Head of caudate nucleus (tissue), 42 donors: Measurements from ENCODE around the gene SORCS3.

Experiments
- DNase-seq, 42 donors: peaks; one replicate each; pipeline versions ENCODE4 v3.0.0 to v3.0.0-alpha.2; 2020 to 2021; ENCODE audit warnings: mixed read lengths in 7 of 42
- intact Hi-C: fragments of 100-400 bp; cut with DNase I; formaldehyde crosslinking; loops from one replicate; pipeline ENCODE4 v1.15.0; 2022

Gene SORCS3

DNA sequence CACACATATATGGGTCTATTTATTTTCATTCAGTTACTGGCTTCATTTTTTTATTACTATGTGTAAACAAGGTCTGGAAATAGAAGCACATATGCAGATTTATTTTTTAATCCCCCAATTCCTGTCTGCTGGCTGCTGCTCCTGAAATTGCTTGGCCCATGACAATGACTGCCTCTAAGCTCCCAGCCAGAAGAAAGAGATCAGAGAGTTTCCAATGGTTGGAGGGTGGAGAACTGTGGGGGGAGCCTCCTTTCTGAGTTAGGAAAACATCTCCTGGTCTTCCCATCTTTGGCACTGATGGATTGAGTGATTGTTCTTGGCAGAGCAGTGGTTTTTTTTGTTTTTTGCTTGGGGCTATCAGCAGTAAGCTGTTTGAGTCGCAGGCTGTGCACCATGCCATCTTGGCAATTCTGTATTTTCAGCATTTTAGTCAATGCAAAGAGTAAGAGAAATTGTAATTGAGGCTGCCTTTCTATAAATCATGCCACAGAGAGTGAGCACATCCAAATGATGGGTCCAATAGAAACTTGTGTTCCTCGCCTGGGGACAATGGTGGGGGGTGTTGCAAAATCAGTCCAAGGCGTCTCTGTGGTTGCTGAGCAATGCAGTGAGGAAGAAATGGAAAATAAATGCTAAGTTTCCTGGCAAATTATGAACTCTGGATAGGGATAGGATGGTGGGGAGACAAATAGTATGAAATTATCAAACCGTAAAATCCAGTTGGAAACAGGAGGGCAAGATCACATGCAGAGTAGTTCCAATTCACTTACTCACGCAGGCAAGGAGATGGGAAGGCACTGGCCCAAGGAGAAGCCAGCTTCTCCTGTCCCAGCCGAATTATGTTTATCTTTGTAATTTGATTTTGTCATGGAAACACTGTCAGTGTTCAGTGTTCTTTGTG, 382.4 kb downstream of the SORCS3 start:
- intact Hi-C loops: no loop called here
- DNase-seq: no peak

DNA sequence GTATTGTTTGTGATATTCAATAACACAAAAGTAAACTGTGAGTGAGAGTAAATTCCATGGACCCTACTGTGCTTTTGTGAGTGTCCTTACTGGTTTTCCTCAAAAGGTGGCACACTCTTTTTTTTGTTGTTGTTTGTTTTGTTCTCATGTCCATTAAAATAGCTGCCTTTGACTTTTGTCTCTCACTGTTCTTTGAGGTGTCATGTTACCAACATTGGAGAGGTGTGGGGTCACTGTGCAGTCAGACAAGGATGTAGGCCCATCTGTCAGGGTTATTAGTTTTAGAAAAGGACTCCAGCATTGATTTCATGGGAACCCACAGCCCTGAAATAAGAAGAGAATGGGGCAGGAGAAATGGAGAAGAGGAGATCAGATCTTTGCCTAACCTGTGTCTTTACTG, 383.1 kb downstream of the SORCS3 start:
- DNase-seq: no peak
- intact Hi-C loops: no loop called here

DNA sequence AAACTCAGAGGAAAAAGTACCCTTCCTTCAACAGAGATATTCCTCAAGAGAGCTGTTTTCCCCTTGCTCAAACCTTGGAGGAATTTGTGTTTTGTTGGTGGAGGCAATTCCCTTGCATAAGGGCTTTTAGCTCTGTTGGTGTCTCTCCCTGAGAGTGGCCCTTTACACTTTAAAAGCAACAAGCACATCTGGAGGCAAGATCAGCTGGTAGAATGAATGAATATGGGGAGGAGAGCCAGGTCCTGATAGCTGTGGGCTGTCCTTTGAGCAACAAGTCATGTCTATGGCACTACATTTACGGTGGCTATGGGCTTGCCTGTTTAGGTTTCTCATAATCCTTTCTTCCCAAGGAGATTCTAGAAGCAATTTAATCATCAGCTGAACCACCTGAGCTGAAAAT, 384.0 kb downstream of the SORCS3 start:
- no peak for DNase-seq
- intact Hi-C loops: no loop called here

DNA sequence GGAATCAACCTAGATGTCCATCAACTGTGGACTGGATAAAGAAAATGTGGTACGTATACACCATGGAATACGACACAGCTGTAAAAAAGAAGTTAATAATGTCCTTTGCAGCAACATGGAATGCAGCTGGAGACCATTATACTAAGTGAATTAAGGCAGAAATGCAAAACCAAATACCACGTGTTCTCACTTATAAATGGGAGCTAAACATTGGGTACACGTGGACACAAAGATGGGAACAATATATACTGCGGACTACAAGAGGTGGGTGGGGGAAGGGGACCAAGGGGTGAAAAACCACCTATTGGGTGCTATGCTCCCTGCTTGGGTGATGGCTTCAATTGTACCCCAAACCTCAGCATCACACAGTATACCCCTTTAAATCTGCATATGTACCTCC, 385.5 kb downstream of the SORCS3 start:
- intact Hi-C loops: no loop called here
- DNase-seq: no peak

DNA sequence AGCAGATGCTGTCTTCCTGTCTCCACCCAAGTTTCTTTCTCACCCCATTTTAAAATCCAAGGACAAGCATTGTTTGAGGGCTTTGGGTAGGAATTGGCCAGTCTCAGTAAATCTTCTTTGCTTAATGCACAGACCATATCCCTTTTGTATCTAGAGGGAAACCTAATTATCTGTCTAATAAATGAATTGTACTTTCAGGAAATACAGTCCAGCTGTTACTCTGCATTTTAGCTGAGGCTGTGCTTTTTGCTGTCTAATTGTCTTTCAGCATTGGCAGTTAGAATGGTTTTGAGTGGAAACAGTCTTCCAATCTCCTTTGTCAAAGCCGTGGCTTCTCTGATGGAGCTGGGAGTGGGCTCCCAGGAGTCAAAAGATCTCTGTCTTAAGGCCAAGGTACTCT, 388.2 kb downstream of the SORCS3 start:
- DNase-seq: no peak
- intact Hi-C loops: no loop called here

DNA sequence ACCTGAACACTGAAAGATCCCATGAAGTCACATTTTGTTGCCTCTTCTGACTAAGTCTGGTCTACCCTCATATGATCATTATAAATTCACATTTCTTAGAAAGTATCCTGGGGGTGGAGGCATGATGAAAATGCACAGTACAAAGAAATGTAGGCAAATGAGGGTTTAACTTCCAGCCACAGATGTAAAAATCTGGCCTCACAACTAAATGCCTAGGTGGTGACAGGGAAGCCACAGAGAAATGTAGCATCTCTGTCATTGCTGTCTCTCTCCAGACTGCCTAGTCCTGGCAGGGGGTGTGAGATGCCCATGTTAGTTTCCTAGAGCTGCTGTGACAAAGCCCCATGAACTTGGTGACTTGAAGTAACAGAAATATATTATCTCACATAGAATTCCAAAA, 395.9 kb downstream of the SORCS3 start:
- intact Hi-C loops: no loop called here
- DNase-seq: no peak

DNA sequence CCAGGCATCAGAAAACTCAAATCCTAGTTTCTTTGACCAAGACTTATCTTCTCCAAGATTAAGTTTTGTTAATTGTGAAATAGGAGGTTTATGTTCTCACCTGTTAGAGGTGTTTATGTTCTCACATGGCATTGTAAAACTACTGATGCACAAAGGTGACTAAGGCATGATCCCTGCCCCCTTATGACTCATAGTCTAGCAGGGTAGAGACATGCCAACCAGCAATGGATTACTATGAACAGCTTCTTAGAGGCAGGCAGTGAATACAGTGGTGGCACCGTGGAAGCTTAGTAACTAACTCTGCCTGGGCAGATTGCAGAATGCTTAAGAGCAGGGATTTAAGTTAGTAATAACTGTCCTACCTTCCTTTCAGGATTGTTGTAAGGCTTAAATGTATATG, 400.9 kb downstream of the SORCS3 start:
- peak in 3 of 42 donors; percentile 7 to 47 (median 16) for DNase-seq
- intact Hi-C loops: no loop called here

DNA sequence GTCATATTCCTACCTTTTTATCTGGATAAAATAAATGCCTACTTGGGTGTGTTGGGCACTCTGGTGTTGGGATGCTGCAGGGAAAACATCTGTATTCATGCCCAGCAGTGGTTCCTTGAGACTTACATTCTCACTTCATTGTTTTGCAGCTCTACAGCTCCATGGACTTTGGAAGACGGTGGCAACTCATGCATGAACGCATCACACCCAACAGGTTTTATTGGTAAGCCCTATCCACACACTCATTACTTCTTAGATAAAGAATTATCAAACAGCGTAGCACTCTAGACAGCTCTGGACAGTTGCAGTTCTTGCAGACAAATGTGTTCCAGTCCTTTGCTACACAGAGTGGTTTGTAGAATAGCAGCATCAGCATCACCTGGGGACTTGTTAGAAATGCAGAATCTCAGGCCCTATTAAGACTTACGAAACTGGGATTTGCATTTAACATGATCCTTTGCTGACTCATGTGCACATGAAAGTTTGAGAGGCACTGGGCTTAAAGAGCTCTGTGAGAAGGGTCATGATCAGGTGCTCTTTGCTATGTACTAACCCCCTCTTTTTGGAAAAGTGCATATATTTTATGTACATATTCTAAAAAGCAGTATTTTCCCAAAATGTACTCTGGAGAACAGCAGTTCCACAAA, 401.9 kb downstream of the SORCS3 start:
- no peak for DNase-seq

DNA sequence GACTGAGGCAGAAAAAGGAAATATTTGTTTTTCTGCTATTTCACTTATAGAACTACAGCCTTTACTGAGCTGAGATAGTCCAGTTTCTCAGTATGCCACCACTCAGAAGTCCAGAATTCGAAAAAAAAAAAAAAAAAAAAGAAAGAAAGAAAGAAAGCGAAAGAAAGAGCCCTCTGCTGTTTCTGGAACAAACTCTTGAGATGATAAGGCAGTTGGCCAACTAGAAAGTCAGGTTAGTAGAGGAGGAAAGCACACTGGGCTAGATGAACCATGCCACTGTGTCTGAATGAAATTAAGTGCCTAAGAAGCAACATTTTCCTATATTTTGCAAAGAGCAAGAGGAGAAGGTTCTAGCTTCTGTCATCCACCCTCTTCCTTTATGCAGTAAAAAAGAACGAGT, 403.8 kb downstream of the SORCS3 start:
- intact Hi-C loops: no loop called here
- DNase-seq: no peak

More for the DNA sequence above, 401.9 kb downstream of the SORCS3 start:
- intact Hi-C loops: no loop called here

DNA sequence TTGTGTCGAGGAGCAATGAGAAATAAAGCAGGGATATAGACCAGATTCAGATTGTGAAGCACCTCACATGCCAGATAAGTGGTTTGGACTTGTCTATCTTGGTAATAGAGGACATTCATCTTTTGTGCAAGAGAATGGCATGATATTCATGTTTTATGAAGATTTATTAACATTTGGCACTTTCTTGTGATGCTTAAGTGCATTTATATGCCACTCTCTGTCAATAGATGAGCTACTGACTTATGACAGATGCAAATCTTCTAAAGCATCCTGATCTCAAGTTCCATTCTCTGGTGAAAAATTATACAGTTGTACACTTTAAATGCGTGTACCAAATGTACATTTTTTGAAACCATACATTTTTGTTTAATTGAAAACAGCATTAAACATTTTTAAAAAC, 415.3 kb downstream of the SORCS3 start:
- DNase-seq: no peak
- intact Hi-C loops: no loop called here

DNA sequence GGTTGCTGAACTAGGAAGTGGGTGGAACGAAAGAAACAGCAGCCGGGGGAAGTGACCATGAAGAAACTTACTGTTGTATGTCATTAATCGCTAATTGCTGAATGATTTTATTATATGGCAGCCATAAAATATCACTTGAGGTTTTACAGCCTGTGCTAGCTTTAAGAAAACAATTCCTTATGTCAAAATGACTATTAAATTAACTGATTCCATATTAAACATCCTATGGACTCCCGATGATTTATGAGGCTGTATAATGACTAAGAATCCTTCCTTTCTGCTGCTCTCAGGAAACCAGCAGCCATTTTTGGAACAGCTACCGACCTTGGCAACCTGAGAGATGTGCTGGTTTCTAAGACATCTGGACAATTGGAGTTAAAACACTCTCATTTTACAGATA, 421.9 kb downstream of the SORCS3 start:
- DNase-seq: no peak
- intact Hi-C loops: no loop called here

DNA sequence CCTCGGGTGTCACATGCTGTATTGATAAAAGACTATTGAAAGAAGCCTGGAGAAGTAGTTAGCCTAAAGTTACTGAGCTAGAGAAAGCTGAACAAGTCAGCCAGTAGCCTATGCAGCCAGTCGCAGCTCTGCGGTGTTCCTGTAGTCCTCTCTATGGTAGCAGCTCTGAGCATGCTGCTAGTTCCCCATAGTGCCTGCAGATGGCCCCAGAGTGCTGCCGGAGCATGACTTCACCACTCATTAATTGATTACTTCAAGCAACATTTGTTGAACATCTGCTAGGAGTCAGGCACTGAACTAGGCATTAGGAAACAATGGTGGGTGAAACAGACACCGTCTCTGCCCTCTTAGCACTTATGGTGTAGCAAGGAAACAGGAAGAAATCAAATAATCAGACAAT, 422.7 kb downstream of the SORCS3 start:
- intact Hi-C loops: no loop called here
- peak in 40 of 42 donors; percentile 8 to 73 (median 41) for DNase-seq

DNA sequence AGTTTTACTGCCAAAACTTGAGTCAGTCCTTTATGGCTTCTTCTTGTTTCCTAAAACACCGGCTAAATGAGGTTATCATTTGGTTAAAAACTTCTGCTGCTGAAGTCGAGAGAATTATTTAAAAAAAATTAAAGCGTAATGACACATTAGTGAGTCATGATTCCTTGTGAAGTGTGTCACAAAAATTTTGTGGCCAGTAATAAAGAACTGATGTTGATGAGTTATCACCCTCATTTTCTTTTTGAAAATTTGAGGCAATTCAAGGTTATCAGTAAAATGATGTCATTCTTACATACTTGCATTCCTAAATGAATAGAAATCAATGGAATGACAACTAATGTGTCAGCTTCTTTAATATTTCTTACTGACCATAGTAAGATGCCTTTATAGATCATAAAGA, 427.4 kb downstream of the SORCS3 start:
- intact Hi-C loops: no loop called here
- DNase-seq: no peak

DNA sequence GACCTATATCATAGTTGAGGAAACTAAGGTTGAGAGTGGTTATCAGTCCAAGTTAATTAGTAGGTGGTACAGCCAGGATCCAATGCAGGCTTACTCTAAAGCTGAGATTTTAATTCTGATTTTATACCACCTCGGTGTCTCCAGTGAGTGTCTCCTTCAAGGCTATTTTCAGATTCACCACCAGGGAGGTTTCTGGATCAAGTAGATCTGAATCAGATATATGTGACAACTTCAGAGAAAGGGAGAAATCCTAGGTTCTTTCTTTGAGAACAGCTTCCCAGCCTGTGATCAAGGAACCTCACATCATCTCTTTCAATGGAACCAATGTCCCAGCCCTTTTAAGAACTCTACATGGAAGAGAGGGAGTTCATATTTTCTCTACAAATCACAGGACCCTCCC, 429.2 kb downstream of the SORCS3 start:
- intact Hi-C loops: no loop called here
- DNase-seq: no peak

DNA sequence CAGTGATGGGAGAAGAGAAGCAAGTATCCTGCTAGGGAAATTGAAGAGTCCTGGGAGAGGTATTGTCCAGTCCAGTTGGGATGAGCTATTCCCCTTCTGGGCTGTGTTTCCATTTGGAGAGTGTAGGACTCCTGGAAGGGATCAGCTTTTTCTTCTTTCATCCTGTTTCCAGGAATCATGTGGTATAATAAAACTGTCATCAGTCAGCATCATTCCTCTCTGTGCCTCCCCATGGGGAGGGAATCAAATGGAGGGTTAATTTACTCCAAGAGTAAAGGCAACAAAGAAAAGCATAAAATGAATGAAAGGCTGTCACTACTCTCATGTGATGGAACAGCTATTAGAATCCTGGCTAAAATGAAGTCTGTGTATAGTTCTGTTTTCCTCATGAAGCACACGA, 429.9 kb downstream of the SORCS3 start:
- DNase-seq: no peak
- intact Hi-C loops: no loop called here

DNA sequence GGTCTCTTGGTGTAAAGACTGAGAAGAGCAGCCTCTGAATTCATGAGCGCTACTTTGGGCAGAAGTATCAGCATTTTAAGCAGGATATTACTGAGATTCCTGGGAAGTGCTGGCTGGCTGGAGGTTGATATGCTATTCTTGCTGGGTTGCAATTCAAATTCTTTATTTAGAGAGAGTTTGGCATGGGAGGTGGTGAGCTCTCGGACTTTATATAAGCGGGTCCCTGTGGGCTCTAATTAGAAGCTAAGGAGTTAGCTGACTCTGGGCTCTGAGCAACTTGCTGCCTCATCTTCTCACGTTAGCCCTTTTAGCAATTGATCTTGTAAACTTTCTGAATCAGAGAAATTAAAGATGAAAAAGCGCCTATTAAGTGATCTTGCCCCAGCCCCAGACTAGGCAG, 430.9 kb downstream of the SORCS3 start:
- intact Hi-C loops: no loop called here
- no peak for DNase-seq

DNA sequence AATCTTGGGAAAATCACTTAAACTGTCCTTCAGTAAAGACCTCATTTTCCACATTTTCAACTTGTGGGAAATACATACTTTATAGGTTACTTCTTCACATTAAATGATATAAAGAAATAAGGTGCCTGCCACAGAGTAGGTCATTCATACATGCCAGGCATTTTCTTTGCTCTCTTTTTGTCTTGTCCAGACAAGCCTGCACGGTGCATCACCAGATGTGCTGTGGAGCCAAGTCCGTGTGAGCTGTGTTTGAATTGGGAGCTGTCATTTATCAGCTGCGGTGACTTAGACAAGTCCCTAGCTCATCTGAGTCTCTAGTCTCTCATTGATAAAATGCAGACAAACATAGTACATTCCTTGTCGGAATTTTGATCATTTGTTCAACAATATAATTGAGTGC, 432.9 kb downstream of the SORCS3 start:
- no peak for DNase-seq
- intact Hi-C loops: no loop called here

DNA sequence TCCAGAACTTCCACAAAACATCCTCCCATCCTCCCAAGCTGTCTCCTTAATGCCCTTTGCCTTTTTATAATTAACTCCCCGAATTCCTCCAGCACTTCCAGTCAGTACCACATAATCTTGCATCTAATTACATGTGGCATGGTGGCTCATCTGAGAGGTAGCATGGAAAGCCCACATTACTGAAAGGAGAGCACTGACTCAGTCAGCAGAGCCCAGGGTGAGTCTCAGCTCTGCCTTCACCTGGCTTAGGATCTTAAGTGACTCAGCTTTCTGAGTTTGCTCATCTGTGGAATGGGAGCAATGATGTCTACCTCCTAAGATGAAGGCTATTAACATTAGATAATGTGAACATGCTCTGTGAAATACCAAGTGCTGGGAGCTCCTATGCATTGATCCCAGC, 433.9 kb downstream of the SORCS3 start:
- DNase-seq: no peak
- intact Hi-C loops: no loop called here

DNA sequence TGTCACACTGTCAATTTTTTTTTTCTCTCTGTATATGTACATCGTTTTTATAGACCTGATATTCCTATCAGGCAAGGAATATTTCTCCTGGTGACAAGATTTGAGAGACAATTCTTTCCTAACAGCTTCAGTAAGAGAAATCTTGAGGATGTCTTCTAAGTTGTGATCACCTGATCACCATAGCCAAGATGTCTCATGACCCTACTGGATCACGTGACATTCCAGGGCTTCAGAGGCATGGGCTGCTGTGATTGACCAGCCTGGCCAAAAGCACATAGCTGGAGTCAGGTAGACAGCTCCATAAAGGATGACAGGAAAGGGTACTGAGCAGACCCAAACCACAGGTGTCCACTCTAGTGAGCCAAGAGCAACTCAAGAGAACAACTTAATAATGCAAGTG, 444.9 kb downstream of the SORCS3 start:
- no peak for DNase-seq
- intact Hi-C loops: no loop called here

DNA sequence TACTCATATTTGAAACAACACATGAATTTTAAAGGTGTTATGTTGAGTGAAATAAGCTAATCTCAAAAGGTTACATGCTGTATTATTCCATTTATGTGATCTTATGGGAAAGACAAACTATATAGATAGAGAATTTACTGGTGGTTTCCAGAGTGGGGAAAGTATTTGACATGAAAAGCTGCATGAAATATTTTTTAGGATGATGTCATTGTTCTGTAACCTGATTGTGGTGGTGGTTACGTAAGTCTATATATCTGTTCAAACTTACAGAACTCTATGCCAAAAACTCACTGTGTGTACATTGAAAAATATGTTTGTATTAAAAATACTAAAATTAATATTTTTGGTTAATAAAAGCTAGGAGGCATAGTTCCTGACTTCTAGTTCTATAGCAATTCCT, 453.0 kb downstream of the SORCS3 start:
- no peak for DNase-seq
- intact Hi-C loops: no loop called here

DNA sequence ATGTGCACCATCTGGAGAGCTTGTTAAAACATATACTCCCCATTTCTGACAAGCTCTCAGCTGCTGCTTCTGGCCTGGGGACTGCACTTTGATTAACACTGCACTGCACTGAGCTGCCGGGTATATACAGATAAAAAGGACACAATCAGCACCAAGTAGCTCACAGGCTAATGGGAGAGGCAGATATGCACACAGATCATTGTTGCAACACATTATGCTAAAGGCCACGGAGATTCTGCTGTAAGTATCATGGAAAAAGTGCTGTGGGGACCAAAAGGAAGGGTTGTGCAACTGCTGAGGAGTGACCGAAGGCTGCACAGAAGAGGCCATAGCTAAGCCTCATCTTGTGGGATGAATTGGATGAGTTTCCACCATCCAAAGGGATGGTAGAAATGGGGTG, 455.2 kb downstream of the SORCS3 start:
- intact Hi-C loops: no loop called here
- no peak for DNase-seq
